ENCODE data around the gene NSG2.

The NSG2 gene

DNA sequence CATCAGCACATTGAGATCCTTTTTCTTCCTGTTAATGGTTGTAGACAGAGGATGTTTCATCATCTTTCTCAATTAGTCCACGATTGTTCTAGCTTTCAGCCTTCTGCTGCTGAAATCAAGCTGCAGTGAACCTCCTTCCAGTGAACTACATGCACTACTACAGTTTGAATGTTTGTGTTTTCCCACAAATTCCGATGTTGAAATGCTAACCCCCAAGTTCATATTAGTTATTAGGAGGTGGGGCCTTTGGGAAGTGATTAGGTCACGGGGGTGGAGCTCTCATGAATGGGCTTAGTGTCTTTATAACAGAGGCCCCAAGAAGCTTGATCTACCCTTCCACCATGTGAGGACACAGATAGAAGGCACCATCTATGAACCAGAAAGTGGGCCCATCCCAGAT is 32.9 kb downstream of the NSG2 start:
- Histone ChIP-seq H2AFZ (ENCODE audit: low read length) (no peak overlapping the region), H3K9me3 (ENCODE audit: insufficient read depth, low read depth, low read length) (no peaks in the 10 kb centered on the region), H3K4me1 (ENCODE audit: insufficient read depth, low read length, poor library complexity, severe bottlenecking) (no peaks in the 10 kb centered on the region), H3K9ac (ENCODE audit: low read depth, low read length, poor library complexity, severe bottlenecking) (no peak overlapping the region), H4K20me1 (ENCODE audit: insufficient read depth, low read length, poor library complexity, severe bottlenecking) (no peaks in the 10 kb centered on the region), H3K9me2 (replicated peaks; ENCODE audit: low read depth, low read length) (no peaks in the 10 kb centered on the region), H3K36me3 (ENCODE audit: insufficient read depth, low read length) (no peaks in the 10 kb centered on the region), H3K4me3 (ENCODE audit: low read length, poor library complexity, severe bottlenecking) (no peak overlapping the region), H3F3A (ENCODE audit: low read depth) (no peaks in the 10 kb centered on the region), H3K4me2 (ENCODE audit: low read depth, low read length, poor library complexity, severe bottlenecking) (no peak overlapping the region), H3K79me2 (ENCODE audit: insufficient read depth, low read length) (no peaks in the 10 kb centered on the region), H3K27me3 (ENCODE audit: insufficient read depth, low read length, poor library complexity, severe bottlenecking) (no peaks in the 10 kb centered on the region)
- TF ChIP-seq, protein P1, sequence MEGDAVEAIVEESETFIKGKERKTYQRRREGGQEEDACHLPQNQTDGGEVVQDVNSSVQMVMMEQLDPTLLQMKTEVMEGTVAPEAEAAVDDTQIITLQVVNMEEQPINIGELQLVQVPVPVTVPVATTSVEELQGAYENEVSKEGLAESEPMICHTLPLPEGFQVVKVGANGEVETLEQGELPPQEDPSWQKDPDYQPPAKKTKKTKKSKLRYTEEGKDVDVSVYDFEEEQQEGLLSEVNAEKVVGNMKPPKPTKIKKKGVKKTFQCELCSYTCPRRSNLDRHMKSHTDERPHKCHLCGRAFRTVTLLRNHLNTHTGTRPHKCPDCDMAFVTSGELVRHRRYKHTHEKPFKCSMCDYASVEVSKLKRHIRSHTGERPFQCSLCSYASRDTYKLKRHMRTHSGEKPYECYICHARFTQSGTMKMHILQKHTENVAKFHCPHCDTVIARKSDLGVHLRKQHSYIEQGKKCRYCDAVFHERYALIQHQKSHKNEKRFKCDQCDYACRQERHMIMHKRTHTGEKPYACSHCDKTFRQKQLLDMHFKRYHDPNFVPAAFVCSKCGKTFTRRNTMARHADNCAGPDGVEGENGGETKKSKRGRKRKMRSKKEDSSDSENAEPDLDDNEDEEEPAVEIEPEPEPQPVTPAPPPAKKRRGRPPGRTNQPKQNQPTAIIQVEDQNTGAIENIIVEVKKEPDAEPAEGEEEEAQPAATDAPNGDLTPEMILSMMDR (conservative IDR thresholded peaks at IDR 0.05; ENCODE audit: low read length) = no peak
- no peak for TF ChIP-seq EZH2phosphoT487 (IDR thresholded peaks at IDR 0.05; ENCODE audit: borderline replicate concordance)

DNA sequence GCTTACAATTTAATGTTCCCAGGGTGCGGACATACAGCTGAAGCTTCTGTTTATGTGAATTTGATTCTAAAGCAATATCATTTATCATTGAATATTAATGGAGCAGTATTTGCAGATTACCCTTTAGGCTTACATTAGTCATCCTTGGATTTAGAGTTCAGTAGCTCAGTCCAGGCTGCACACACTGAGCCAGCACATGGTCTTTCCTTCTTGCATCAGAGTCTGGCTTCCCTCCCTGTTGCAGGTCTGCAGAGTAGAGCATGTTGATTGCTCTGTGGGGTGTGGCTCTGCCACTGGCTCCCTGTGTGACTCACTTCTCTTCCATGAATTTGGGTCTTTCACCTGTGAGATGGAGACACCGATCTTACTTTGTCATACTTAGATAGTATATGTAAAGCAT is 36.8 kb downstream of the NSG2 start:
- Histone ChIP-seq H3K4me3 (ENCODE audit: low read length, poor library complexity, severe bottlenecking) (no peak overlapping the region), H3F3A (ENCODE audit: low read depth) (no peaks in the 10 kb centered on the region), H3K9me3 (ENCODE audit: insufficient read depth, low read depth, low read length) (no peaks in the 10 kb centered on the region), H3K9me2 (replicated peaks; ENCODE audit: low read depth, low read length) (no peaks in the 10 kb centered on the region), H3K36me3 (ENCODE audit: insufficient read depth, low read length) (no peaks in the 10 kb centered on the region), H3K27me3 (ENCODE audit: insufficient read depth, low read length, poor library complexity, severe bottlenecking) (no peaks in the 10 kb centered on the region), H3K4me1 (ENCODE audit: insufficient read depth, low read length, poor library complexity, severe bottlenecking) (no peaks in the 10 kb centered on the region), H2AFZ (ENCODE audit: low read length) (no peak overlapping the region), H4K20me1 (ENCODE audit: insufficient read depth, low read length, poor library complexity, severe bottlenecking) (no peaks in the 10 kb centered on the region), H3K4me2 (ENCODE audit: low read depth, low read length, poor library complexity, severe bottlenecking) (no peak overlapping the region), H3K79me2 (ENCODE audit: insufficient read depth, low read length) (no peaks in the 10 kb centered on the region), H3K9ac (ENCODE audit: low read depth, low read length, poor library complexity, severe bottlenecking) (no peak overlapping the region)
- TF ChIP-seq, protein P1 (conservative IDR thresholded peaks at IDR 0.05; ENCODE audit: low read length) = no peak
- TF ChIP-seq EZH2phosphoT487 (IDR thresholded peaks at IDR 0.05; ENCODE audit: borderline replicate concordance) = no peak

DNA sequence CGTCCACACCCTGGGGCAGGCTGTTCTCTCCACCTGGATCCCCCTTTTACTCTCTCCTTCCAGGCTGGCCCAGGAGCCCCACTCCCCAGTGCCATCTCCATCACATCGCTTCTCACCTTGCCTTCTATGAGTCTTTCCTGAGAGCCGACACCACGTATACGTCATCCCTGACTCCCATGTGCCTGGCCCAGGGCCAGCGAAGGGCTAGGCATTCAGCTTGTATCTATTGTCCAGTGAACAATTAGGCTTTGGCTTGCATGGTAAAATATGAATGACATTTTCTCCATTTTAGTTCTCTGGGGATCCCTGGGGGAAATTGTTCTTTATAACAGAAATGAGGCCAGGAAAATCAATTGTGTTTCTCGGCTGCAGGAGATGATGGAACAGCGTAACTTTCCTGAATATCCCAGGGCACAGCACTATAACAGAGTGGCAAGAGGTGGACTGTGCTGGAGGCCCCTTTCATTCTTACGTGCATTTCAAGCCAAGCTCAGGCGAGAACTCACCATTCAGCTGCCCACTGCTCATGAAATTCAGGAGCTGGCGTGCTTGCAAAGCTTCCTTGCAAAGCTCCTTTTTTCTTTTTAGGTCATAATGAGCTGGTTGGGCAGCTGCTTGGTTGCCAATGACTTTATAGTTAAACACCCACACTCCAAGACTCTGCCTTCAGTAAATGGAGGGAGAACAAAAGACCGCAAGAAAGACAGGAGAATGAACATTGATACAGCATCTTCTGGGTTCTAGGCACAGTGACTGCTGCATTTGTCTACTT is 37.7 kb downstream of the NSG2 start:
- no peak overlapping the region for H3K9ac ChIP-seq (ENCODE audit: low read depth, low read length, poor library complexity, severe bottlenecking)
- no peaks in the 10 kb centered on the region for H3K4me1 ChIP-seq (ENCODE audit: insufficient read depth, low read length, poor library complexity, severe bottlenecking)
- no peak for TF ChIP-seq EZH2phosphoT487 (IDR thresholded peaks at IDR 0.05; ENCODE audit: borderline replicate concordance)
- TF ChIP-seq, protein P1 (conservative IDR thresholded peaks at IDR 0.05; ENCODE audit: low read length) = no peak
- H3K9me2 ChIP-seq (replicated peaks; ENCODE audit: low read depth, low read length) = no peaks in the 10 kb centered on the region
- no peaks in the 10 kb centered on the region for H3K27me3 ChIP-seq (ENCODE audit: insufficient read depth, low read length, poor library complexity, severe bottlenecking)
- no peaks in the 10 kb centered on the region for H3K79me2 ChIP-seq (ENCODE audit: insufficient read depth, low read length)
- no peaks in the 10 kb centered on the region for H3K36me3 ChIP-seq (ENCODE audit: insufficient read depth, low read length)
- H3K9me3 ChIP-seq (ENCODE audit: insufficient read depth, low read depth, low read length) = no peaks in the 10 kb centered on the region
- no peak overlapping the region for H2AFZ ChIP-seq (ENCODE audit: low read length)
- no peak overlapping the region for H3K4me3 ChIP-seq (ENCODE audit: low read length, poor library complexity, severe bottlenecking)
- H4K20me1 ChIP-seq (ENCODE audit: insufficient read depth, low read length, poor library complexity, severe bottlenecking) = no peaks in the 10 kb centered on the region
- H3F3A ChIP-seq (ENCODE audit: low read depth) = no peaks in the 10 kb centered on the region
- H3K4me2 ChIP-seq (ENCODE audit: low read depth, low read length, poor library complexity, severe bottlenecking) = no peak overlapping the region
